GM12878 (cell line): ENCODE data around the gene CD300H. TPM values are rescaled to one million over a fixed set of nuclear protein-coding genes. Genes with fewer than 3 reads are reported as not detected.

Experiments used
- ATAC-seq: fragments of 200-7000 bp; cut with Tn5 transposase; 3 replicates; pipeline ENCODE4 v1.9.1; 2020; ENCODE audit warnings: mild to moderate bottlenecking, moderate library complexity
- BruUV-seq: library from RNA; stranded (reverse); fragments of 400-500 nt; replicated peaks from 2 replicates; lab custom pipeline; 2021; lab: Mats Ljungman, UMichigan
- CTCF ChIA-PET: fragments of 300-600 bp; sonication (Branson Sonifier 250); formaldehyde crosslinking; extraction: SDS; loops from one replicate; lab custom pipeline; 2021; ENCODE audit warnings: inconsistent platforms; lab: Yijun Ruan, JAX
- POLR2A ChIA-PET: fragments of 350-600 bp; formaldehyde crosslinking; extraction: SDS; loops from one replicate; lab custom pipeline; 2021; ENCODE audit warnings: inconsistent platforms; lab: Charles Lee
- RAD21 ChIA-PET: fragments of 300-600 bp; sonication (Branson Sonifier 250); formaldehyde crosslinking; loops from one replicate; lab custom pipeline; 2023; ENCODE audit warnings: antibody characterized with exemption; ENCODE audit not compliant: unreplicated experiment; lab: Charles Lee
- SMC1A ChIA-PET: fragments of 300-600 bp; sonication (Branson Sonifier 250); formaldehyde crosslinking; loops from one replicate; lab custom pipeline; 2023; ENCODE audit not compliant: unreplicated experiment, uncharacterized antibody; lab: Charles Lee
- DNase-seq: peaks from one replicate; pipeline ENCODE4 v3.0.0-alpha.2; 2011; ENCODE audit warnings: low read depth, low spot score
- FAIRE-seq: peaks from 3 replicates; lab custom pipeline; 2011; peaks lifted over from hg19 to GRCh38; lab: Jason Lieb, UNC
- H2AFZ ChIP-seq: 2 replicates; pipeline ENCODE4 v1.6.0; 2011; ENCODE audit warnings: low read depth, low read length, control low read depth; ENCODE audit not compliant: control insufficient read depth
- H3K27ac ChIP-seq: 2 replicates; pipeline ENCODE4 v1.5.1; 2011; ENCODE audit warnings: control low read depth; ENCODE audit not compliant: control insufficient read depth, insufficient read depth
- H3K27me3 ChIP-seq, 2 experiments: replicated peaks in 1 of 2; 2 replicates each; pipeline versions ENCODE4 v1.6.0 to v1.6.1; 2011; ENCODE audit warnings: low read length in 1 of 2; ENCODE audit not compliant: control insufficient read depth in 2 of 2, insufficient read depth in 2 of 2
- H3K36me3 ChIP-seq, 2 experiments: 2 replicates each; pipeline ENCODE4 v1.5.1; 2011; ENCODE audit warnings: low read length in 1 of 2; ENCODE audit not compliant: control insufficient read depth in 2 of 2, insufficient read depth in 2 of 2
- H3K4me1 ChIP-seq: 2 replicates; pipeline ENCODE4 v1.6.1; 2011; ENCODE audit warnings: mild to moderate bottlenecking, low read length, moderate library complexity, mixed read lengths; ENCODE audit not compliant: control insufficient read depth, insufficient read depth
- H3K4me2 ChIP-seq: 2 replicates; pipeline ENCODE4 v1.6.0; 2011; ENCODE audit warnings: control low read depth; ENCODE audit not compliant: control insufficient read depth, insufficient read depth
- H3K4me3 ChIP-seq: fragments of 200-600 bp; sonication (generic); 2 replicates; pipeline ENCODE4 v1.5.1; 2016
- H3K79me2 ChIP-seq: 2 replicates; pipeline ENCODE4 v1.6.0; 2011; ENCODE audit warnings: low read length; ENCODE audit not compliant: control insufficient read depth, insufficient read depth
- H3K9ac ChIP-seq: 2 replicates; pipeline ENCODE4 v1.8.0; 2011; ENCODE audit warnings: low read length, control low read depth, mixed read lengths; ENCODE audit not compliant: control insufficient read depth, insufficient read depth
- H3K9me3 ChIP-seq: replicated peaks from 3 replicates; pipeline ENCODE4 v1.5.1; 2011; ENCODE audit warnings: mild to moderate bottlenecking, low read length; ENCODE audit not compliant: control insufficient read depth, insufficient read depth
- H4K20me1 ChIP-seq: 2 replicates; pipeline ENCODE4 v1.6.0; 2011; ENCODE audit not compliant: control insufficient read depth, insufficient read depth
- CBX5 ChIP-seq: sonication (generic); IDR thresholded peaks from 2 replicates; pipeline ENCODE4 v1.6.1; 2016; ENCODE audit warnings: low read depth, moderate library complexity, mild to moderate bottlenecking, inconsistent platforms
- CREM ChIP-seq: IDR thresholded peaks from 2 replicates; pipeline ENCODE4 v1.6.1; 2014; ENCODE audit warnings: antibody characterized with exemption, low read depth
- GABPA ChIP-seq: IDR thresholded peaks from 2 replicates; pipeline ENCODE4 v1.6.1; 2014; ENCODE audit warnings: antibody characterized with exemption, low read depth, mild to moderate bottlenecking, inconsistent platforms
- MEF2A ChIP-seq: IDR thresholded peaks from 2 replicates; pipeline ENCODE4 v1.6.1; 2011; ENCODE audit warnings: low read depth, mild to moderate bottlenecking, low read length, moderate library complexity; ENCODE audit not compliant: insufficient read depth
- MXI1 ChIP-seq: fragments of 150-350 bp; IDR thresholded peaks from 2 replicates; pipeline ENCODE4 v1.6.1; 2011; ENCODE audit warnings: low read depth, mild to moderate bottlenecking, inconsistent platforms, low read length, improper control_type of control experiment
- PAX8 ChIP-seq: fragments of 450-650 bp; IDR thresholded peaks from 2 replicates; pipeline ENCODE4 v1.6.1; 2017; ENCODE audit warnings: mild to moderate bottlenecking, moderate library complexity
- POU2F2 ChIP-seq: IDR thresholded peaks from 3 replicates; pipeline ENCODE4 v1.6.1; 2011; ENCODE audit warnings: low read depth, mild to moderate bottlenecking, low read length, borderline replicate concordance
- RB1 ChIP-seq: fragments of 450-650 bp; formaldehyde crosslinking; IDR thresholded peaks from 2 replicates; pipeline ENCODE4 v1.6.1; 2017; ENCODE audit warnings: mild to moderate bottlenecking, borderline replicate concordance
- RELA ChIP-seq: fragments of 450-650 bp; IDR thresholded peaks from 2 replicates; pipeline ENCODE4 v1.8.0; 2014; ENCODE audit warnings: borderline replicate concordance; ENCODE audit not compliant: partially characterized antibody
- SMAD5 ChIP-seq: IDR thresholded peaks from 2 replicates; pipeline ENCODE4 v1.6.1; 2016; ENCODE audit warnings: antibody characterized with exemption, low read depth
- SREBF1 ChIP-seq: IDR thresholded peaks from 2 replicates; pipeline ENCODE4 v1.6.1; 2012; ENCODE audit warnings: mild to moderate bottlenecking, low read length
- SRF ChIP-seq, 2 experiments: IDR thresholded peaks; 2 replicates each; pipeline ENCODE4 v1.6.1; 2011; ENCODE audit warnings: low read depth in 2 of 2, low read length in 2 of 2, mild to moderate bottlenecking in 1 of 2, moderate library complexity in 1 of 2
- STAT3 ChIP-seq: IDR thresholded peaks from 2 replicates; pipeline ENCODE4 v1.6.1; 2011; ENCODE audit warnings: low read depth, low read length, improper control_type of control experiment
- WGBS: methylation state at CpG from one replicate; pipeline ENCODE4 v1.1.6; 2016; ENCODE audit warnings: low lambda C conversion rate; ENCODE audit not compliant: insufficient replicate concordance, insufficient coverage; ENCODE audit errors: missing lambda C conversion rate; 5-methylcytosine and 5-hydroxymethylcytosine counted together
- in situ Hi-C: fragments of 300-500 bp; cut with MboI; formaldehyde crosslinking; loops from 9 replicates; pipeline ENCODE4 v1.14.3; 2018; ENCODE audit warnings: mixed read lengths
- intact Hi-C: fragments of 100-400 bp; cut with micrococcal nuclease; formaldehyde crosslinking; loops from one replicate; pipeline ENCODE4 v1.14.2; 2022; ENCODE audit not compliant: unreplicated experiment
- polyA plus RNA-seq, 11 experiments: library from polyadenylated mRNA; depleted of rRNA in 4 of 11; unstranded in 6 of 11; stranded (reverse) in 5 of 11; fragments of >200 nt; fragmentation: Nextera tagmentation in 4 of 11; fragmentation: Illumina TruSeq in 1 of 11; extraction: Ambion mirVana in 4 of 11; extraction: Trizol in 1 of 11; gene quantifications; 1 replicate in 1 of 11; 2 replicates in 10 of 11; pipeline versions ENCODE4 v1.2.1 to v1.2.3, GENCODE V29; 2011 to 2016; ENCODE audit warnings: inconsistent platforms in 2 of 11, missing spikeins in 2 of 11, low read depth in 1 of 11
- total RNA-seq, 4 experiments: library from RNA; depleted of rRNA in 3 of 4; stranded (reverse); fragments of >200 nt in 3 of 4; fragmentation: Illumina TruSeq in 1 of 4; extraction: Trizol in 1 of 4; gene quantifications; 2 replicates each; pipeline versions ENCODE4 v1.2.1 to v1.2.3, GENCODE V29; 2013 to 2021
- TF ChIP-seq, protein P1 (sequence below): fragments of 450-650 bp; formaldehyde crosslinking; IDR thresholded peaks from 2 replicates; pipeline ENCODE4 v1.5.0; 2022; ENCODE audit warnings: mild to moderate bottlenecking, missing genetic modification characterization
- TF ChIP-seq, protein P2 (sequence below): IDR thresholded peaks from 2 replicates; pipeline ENCODE4 v1.6.1; 2012; ENCODE audit warnings: low read depth, low read length, improper control_type of control experiment
- TF ChIP-seq, protein P3 (sequence below): fragments of 150-350 bp; IDR thresholded peaks from 2 replicates; pipeline ENCODE4 v1.6.1; 2014; ENCODE audit warnings: mild to moderate bottlenecking, low read depth, low read length
- TF ChIP-seq, protein P4 (sequence below): fragments of 450-650 bp; IDR thresholded peaks from 2 replicates; pipeline ENCODE4 v1.6.1; 2017; ENCODE audit warnings: mild to moderate bottlenecking

The CD300H gene
- total and polyA plus RNA-seq, 10 of the 15 experiments (the other 5 are each of a cell fraction or from before 2014, with no cell fraction given) = not detected

DNA sequence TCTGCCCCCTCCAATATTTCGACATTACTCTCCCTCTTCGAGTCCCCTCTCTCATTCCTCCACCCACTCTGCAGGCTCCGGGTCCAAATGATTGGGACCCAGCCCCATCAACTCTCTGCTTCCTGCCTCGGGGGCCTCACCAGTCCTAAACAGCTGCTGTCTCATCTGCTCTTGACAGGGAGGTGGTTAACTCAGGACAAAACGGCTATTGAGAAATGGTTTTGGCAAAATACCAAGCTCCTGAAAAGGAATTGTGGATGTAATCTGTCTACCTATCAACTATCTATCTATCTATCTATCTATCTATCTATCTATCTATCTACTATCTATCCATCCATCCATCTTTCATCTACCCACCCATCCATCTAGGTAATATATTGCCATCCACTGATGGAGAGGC is 2.2 kb downstream of the CD300H start:
- CTCF ChIA-PET = interaction anchor here (1.0 to 3.8 kb wide), 9 partner anchors 9 to 172 kb away, joined by 3 to 34 read pairs (median 6); partner anchors contain the start of gene RAB37
- Histone ChIP-seq H3K27me3 (peaks cover 1 to 5% of the 10 kb centered on the region in 2 experiments; a peak in 3 of 4 replicates), H3K9me3 (no peaks in the 10 kb centered on the region), H3K9ac (no peak overlapping the region), H3K27ac (no peak overlapping the region), H3K79me2 (no peaks in the 10 kb centered on the region), H2AFZ (no peak overlapping the region), H3K4me2 (no peak overlapping the region), H3K36me3 (no peaks in the 10 kb centered on the region), H4K20me1 (no peaks in the 10 kb centered on the region), H3K4me1 (no peaks in the 10 kb centered on the region), H3K4me3 (no peak overlapping the region)
- DNase-seq (no peak), FAIRE-seq (no peak), ATAC-seq (no peak)
- 12% methylated on average over 5 of the region's 5 CpGs for WGBS
- TF ChIP-seq MXI1 (no peak), POU2F2 (no peak), CREM (no peak), SMAD5 (no peak), SREBF1 (no peak), SRF (IDR thresholded peaks at IDR 0.05; ENCODE audit: low read depth in 2 of 2, low read length in 2 of 2) (no peak), RB1 (no peak), RELA (no peak), CBX5 (no peak), PAX8 (no peak), MEF2A (no peak), STAT3 (no peak), GABPA (no peak)
- TF ChIP-seq, protein P1, sequence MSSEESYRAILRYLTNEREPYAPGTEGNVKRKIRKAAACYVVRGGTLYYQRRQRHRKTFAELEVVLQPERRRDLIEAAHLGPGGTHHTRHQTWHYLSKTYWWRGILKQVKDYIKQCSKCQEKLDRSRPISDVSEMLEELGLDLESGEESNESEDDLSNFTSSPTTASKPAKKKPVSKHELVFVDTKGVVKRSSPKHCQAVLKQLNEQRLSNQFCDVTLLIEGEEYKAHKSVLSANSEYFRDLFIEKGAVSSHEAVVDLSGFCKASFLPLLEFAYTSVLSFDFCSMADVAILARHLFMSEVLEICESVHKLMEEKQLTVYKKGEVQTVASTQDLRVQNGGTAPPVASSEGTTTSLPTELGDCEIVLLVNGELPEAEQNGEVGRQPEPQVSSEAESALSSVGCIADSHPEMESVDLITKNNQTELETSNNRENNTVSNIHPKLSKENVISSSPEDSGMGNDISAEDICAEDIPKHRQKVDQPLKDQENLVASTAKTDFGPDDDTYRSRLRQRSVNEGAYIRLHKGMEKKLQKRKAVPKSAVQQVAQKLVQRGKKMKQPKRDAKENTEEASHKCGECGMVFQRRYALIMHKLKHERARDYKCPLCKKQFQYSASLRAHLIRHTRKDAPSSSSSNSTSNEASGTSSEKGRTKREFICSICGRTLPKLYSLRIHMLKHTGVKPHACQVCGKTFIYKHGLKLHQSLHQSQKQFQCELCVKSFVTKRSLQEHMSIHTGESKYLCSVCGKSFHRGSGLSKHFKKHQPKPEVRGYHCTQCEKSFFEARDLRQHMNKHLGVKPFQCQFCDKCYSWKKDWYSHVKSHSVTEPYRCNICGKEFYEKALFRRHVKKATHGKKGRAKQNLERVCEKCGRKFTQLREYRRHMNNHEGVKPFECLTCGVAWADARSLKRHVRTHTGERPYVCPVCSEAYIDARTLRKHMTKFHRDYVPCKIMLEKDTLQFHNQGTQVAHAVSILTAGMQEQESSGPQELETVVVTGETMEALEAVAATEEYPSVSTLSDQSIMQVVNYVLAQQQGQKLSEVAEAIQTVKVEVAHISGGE (CRISPR knock-in tag) = no peak
- TF ChIP-seq, protein P2, sequence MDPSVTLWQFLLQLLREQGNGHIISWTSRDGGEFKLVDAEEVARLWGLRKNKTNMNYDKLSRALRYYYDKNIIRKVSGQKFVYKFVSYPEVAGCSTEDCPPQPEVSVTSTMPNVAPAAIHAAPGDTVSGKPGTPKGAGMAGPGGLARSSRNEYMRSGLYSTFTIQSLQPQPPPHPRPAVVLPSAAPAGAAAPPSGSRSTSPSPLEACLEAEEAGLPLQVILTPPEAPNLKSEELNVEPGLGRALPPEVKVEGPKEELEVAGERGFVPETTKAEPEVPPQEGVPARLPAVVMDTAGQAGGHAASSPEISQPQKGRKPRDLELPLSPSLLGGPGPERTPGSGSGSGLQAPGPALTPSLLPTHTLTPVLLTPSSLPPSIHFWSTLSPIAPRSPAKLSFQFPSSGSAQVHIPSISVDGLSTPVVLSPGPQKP = no peak
- TF ChIP-seq, protein P3, sequence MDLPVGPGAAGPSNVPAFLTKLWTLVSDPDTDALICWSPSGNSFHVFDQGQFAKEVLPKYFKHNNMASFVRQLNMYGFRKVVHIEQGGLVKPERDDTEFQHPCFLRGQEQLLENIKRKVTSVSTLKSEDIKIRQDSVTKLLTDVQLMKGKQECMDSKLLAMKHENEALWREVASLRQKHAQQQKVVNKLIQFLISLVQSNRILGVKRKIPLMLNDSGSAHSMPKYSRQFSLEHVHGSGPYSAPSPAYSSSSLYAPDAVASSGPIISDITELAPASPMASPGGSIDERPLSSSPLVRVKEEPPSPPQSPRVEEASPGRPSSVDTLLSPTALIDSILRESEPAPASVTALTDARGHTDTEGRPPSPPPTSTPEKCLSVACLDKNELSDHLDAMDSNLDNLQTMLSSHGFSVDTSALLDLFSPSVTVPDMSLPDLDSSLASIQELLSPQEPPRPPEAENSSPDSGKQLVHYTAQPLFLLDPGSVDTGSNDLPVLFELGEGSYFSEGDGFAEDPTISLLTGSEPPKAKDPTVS = no peak
- TF ChIP-seq, protein P4, sequence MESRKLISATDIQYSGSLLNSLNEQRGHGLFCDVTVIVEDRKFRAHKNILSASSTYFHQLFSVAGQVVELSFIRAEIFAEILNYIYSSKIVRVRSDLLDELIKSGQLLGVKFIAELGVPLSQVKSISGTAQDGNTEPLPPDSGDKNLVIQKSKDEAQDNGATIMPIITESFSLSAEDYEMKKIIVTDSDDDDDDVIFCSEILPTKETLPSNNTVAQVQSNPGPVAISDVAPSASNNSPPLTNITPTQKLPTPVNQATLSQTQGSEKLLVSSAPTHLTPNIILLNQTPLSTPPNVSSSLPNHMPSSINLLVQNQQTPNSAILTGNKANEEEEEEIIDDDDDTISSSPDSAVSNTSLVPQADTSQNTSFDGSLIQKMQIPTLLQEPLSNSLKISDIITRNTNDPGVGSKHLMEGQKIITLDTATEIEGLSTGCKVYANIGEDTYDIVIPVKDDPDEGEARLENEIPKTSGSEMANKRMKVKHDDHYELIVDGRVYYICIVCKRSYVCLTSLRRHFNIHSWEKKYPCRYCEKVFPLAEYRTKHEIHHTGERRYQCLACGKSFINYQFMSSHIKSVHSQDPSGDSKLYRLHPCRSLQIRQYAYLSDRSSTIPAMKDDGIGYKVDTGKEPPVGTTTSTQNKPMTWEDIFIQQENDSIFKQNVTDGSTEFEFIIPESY = no peak
- in situ Hi-C loops (no loop called here), intact Hi-C loops (loop anchor here (5.0 kb wide), 1 partner anchor 82 kb away; no protein-coding TSS in a partner anchor)
- RAD21 ChIA-PET = no interaction called here
- BruUV-seq = no TSS peak
- SMC1A ChIA-PET = no interaction called here
- POLR2A ChIA-PET = no interaction called here
